ENCODE measurements around the gene B3GNT9. TPM values are rescaled to one million over a fixed set of nuclear protein-coding genes. Genes with fewer than 3 reads are reported as not detected.

Gene B3GNT9
- polyA plus RNA-seq, 1 of the 3 experiments (the other 2 are of a cell fraction) = 9.9 TPM

GRCh38 chr16:67156143-67156844 is 5.5 kb upstream of the B3GNT9 start:
- CTCF ChIA-PET = interaction anchor here (1.1 to 14.2 kb wide), 23 partner anchors 8 to 261 kb away, joined by 3 to 470 read pairs (median 11); partner anchors contain the start of genes CBFB, CES3, HSF4 and MATCAP1

GRCh38 chr16:67155295-67156142 is 4.7 kb upstream of the B3GNT9 start:
- Histone ChIP-seq H3K9me2 (no peaks in the 10 kb centered on the region), H3K79me2 (ENCODE audit: insufficient read depth) (no peaks in the 10 kb centered on the region), H3K4me3 (ENCODE audit: low read depth in 2 of 2, low read length in 1 of 2) (peak overlapping the region; percentile 27 to 32; a peak in 3 of 4 replicates), H3K9me3 (no peaks in the 10 kb centered on the region), H3K4me1 (ENCODE audit: control insufficient read depth in 1 of 2, insufficient read depth in 2 of 2, low read depth in 1 of 2, low read length in 1 of 2) (peaks cover 4 to 19% of the 10 kb centered on the region in 2 experiments; a peak in 1 of 4 replicates), H2AFZ (ENCODE audit: low read depth) (no peak overlapping the region), H3K4me2 (peak overlapping the region; percentile 65; the same call in 1 of the 2 replicates), H3K9ac (no peak overlapping the region), H3K36me3 (replicated peaks in 1 of 2; ENCODE audit: control insufficient read depth in 1 of 2, insufficient read depth in 2 of 2, low read length in 1 of 2) (peaks cover 0 to 4% of the 10 kb centered on the region in 2 experiments), H3K27ac (ENCODE audit: low read depth in 2 of 2, low read length in 1 of 2) (no peak overlapping the region), H4K20me1 (ENCODE audit: insufficient read depth) (peaks cover 26% of the 10 kb centered on the region), H3K27me3 (ENCODE audit: insufficient read depth) (no peaks in the 10 kb centered on the region), H3F3A (replicated peaks; ENCODE audit: insufficient read depth) (peaks cover 11% of the 10 kb centered on the region)
- ChIA-PET CTCF (interaction anchor here (0.6 to 14.2 kb wide), 82 partner anchors 9 to 464 kb away, joined by 3 to 470 read pairs (median 6); partner anchors contain the start of genes CBFB, CES3, CES4A and CIAO2B), POLR2A (interaction anchor here (0.6 to 1.1 kb wide), 3 partner anchors 48 to 161 kb away, joined by 3 to 5 read pairs (median 4); no protein-coding TSS in a partner anchor)
- 33% methylated on average over 28 of the region's 74 CpGs for WGBS (ENCODE audit: low lambda C conversion rate)
- TF ChIP-seq RAD21 (IDR thresholded peaks at IDR 0.05; ENCODE audit: low read length) (peak; percentile 89), SMC3 (IDR thresholded peaks at IDR 0.05; ENCODE audit: low read depth, low read length) (peak; percentile 96), EP300 (IDR thresholded peaks at IDR 0.05; ENCODE audit: borderline replicate concordance in 1 of 2, low read depth in 1 of 2, low read length in 1 of 2) (no peak), MXI1 (IDR thresholded peaks at IDR 0.05; ENCODE audit: low read depth, low read length) (peak; percentile 20; the same call in 1 of the 2 replicates), CTCF (IDR thresholded peaks at IDR 0.05) (peak; percentile 80), JUND (IDR thresholded peaks at IDR 0.05) (no peak), SIN3A (IDR thresholded peaks at IDR 0.05; ENCODE audit: borderline replicate concordance, low read depth, low read length) (peak; percentile 29; the same call in 1 of the 2 replicates), NRF1 (IDR thresholded peaks at IDR 0.05; ENCODE audit: low read depth, low read length) (peak; percentile 50; the same call in 1 of the 2 replicates), CHD2 (IDR thresholded peaks at IDR 0.05; ENCODE audit: low read length, partially characterized antibody) (peak; percentile 18)
- peak; percentile 94 for DNase-seq

More at GRCh38 chr16:67156143-67156844, 5.5 kb upstream of the B3GNT9 start:
- POLR2A ChIA-PET = interaction anchor here (1.4 kb wide), 1 partner anchor 139 kb away, joined by 3 read pairs; no protein-coding TSS in a partner anchor
- Histone ChIP-seq H4K20me1 (ENCODE audit: insufficient read depth) (peaks cover 26% of the 10 kb centered on the region), H3F3A (replicated peaks; ENCODE audit: insufficient read depth) (peaks cover 9% of the 10 kb centered on the region), H3K4me1 (ENCODE audit: control insufficient read depth in 1 of 2, insufficient read depth in 2 of 2, low read depth in 1 of 2, low read length in 1 of 2) (peaks cover 4 to 19% of the 10 kb centered on the region in 2 experiments; a peak in 1 of 4 replicates), H3K9me3 (no peaks in the 10 kb centered on the region), H3K9me2 (no peaks in the 10 kb centered on the region), H3K4me2 (no peak overlapping the region), H3K36me3 (replicated peaks in 1 of 2; ENCODE audit: control insufficient read depth in 1 of 2, insufficient read depth in 2 of 2, low read length in 1 of 2) (peaks cover 0 to 4% of the 10 kb centered on the region in 2 experiments), H3K27me3 (ENCODE audit: insufficient read depth) (no peaks in the 10 kb centered on the region), H2AFZ (ENCODE audit: low read depth) (no peak overlapping the region), H3K4me3 (ENCODE audit: low read depth in 2 of 2, low read length in 1 of 2) (no peak overlapping the region), H3K27ac (ENCODE audit: low read depth in 2 of 2, low read length in 1 of 2) (no peak overlapping the region), H3K9ac (no peak overlapping the region), H3K79me2 (ENCODE audit: insufficient read depth) (no peaks in the 10 kb centered on the region)
- TF ChIP-seq TAF1 (IDR thresholded peaks at IDR 0.05; ENCODE audit: borderline replicate concordance, low read depth, low read length) (no peak), NRF1 (IDR thresholded peaks at IDR 0.05; ENCODE audit: low read depth, low read length) (no peak), ELF1 (IDR thresholded peaks at IDR 0.05) (no peak), YY1 (IDR thresholded peaks at IDR 0.05; ENCODE audit: low read depth) (no peak), RXRA (IDR thresholded peaks at IDR 0.05; ENCODE audit: borderline replicate concordance, low read depth) (no peak)
- WGBS (ENCODE audit: low lambda C conversion rate) = 84% methylated on average over 15 of the region's 15 CpGs
- DNase-seq = no peak

Data from SK-N-SH (cell line).